ENCODE results near the gene JADE2. TPM values are rescaled to one million over a fixed set of nuclear protein-coding genes. Genes with fewer than 3 reads are reported as not detected.
A peak's percentile ranks its signal among the peaks of the same experiment; 100 is the strongest.

JADE2 gene
- total and polyA plus RNA-seq, 8 donors: 6.2 to 109 (median 26.4) TPM

DNA sequence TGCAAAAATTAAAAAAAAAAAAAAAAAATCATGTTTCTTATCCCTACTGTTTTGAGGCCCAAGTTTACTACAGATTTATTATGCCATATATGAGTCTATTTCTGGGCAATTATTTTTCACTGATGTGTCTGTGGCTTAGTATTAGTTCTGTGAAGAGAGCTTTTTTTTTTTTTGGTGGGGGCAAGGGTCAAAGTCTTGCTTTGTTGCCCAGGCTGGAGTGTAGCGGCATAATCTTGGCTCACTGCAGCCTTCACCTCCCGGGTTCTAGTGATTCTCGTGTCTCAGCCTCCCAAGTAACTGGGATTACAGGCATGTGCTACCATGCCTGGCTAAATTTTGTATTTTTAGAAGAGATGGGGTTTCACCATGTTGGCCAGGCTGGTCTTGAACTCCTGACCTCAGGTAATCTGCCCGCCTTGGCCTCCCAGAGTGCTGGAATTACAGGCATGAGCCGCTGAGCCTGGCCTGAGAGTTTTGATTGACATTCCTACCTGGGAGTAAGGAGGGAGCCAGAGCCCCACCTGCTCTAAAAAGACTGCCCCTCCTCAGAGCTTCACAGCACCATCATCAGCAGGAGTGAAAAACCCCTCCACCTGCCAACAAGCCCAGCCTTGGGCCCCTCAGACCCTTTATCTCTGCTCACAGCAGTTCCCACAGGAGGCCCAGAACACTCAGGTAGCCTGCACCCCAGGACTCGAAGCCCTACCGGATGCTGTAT is 36.1 kb upstream of the JADE2 start:
- intact Hi-C loops (cut with DNase I; ENCODE audit: low total_unique reads): no loop called here
- DNase-seq: peak in 1 of 2 donors; percentile 1
- 90 to 97% (median 94%) methylated on average over 7 of the region's 7 CpGs for whole genome bisulfite sequencing, 5 donors

DNA sequence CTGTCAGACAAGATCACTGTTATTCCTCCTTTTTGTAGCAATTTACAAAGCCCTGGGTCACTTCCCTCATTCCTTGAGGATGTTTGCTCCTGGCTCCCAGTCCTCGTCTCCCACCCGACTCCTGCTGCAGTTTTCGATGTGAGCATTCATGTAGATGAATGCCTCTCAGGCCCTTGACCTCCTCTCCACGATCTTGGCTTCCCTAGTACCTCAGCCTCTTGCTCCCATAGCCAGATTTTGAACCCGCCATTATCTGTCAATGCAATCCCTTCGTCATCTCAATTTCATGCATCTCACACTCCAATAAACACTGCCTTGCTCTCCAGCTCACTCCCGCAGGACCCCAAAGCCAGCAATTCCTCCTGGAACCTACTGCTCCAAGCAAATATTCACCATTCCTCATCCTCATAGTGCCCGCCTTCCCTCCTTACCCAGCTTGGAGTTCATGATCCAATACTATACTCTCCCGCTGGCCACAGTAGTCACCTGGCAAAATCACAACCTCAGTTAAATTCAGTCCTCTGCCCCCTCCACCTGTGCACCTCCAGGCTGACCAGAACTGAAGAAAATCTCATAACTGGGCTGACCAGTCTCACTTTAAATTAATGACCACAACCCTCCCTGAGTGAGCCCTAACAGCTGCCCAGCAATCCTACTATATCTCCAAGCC is 35.1 kb upstream of the JADE2 start:
- no peaks in the 10 kb centered on the region for H3K27me3 ChIP-seq
- H3K36me3 ChIP-seq: no peaks in the 10 kb centered on the region
- intact Hi-C loops (cut with DNase I; ENCODE audit: low total_unique reads): no loop called here
- 76 to 93% (median 91%) methylated on average over 9 of the region's 9 CpGs for WGBS, 5 donors
- H3K27ac ChIP-seq: no peak overlapping the region
- TF ChIP-seq EP300 (IDR thresholded peaks at IDR 0.05) (no peak), POLR2AphosphoS5 (IDR thresholded peaks at IDR 0.05) (no peak), POLR2A (IDR thresholded peaks at IDR 0.05) (no peak)
- TF ChIP-seq, protein P1, sequence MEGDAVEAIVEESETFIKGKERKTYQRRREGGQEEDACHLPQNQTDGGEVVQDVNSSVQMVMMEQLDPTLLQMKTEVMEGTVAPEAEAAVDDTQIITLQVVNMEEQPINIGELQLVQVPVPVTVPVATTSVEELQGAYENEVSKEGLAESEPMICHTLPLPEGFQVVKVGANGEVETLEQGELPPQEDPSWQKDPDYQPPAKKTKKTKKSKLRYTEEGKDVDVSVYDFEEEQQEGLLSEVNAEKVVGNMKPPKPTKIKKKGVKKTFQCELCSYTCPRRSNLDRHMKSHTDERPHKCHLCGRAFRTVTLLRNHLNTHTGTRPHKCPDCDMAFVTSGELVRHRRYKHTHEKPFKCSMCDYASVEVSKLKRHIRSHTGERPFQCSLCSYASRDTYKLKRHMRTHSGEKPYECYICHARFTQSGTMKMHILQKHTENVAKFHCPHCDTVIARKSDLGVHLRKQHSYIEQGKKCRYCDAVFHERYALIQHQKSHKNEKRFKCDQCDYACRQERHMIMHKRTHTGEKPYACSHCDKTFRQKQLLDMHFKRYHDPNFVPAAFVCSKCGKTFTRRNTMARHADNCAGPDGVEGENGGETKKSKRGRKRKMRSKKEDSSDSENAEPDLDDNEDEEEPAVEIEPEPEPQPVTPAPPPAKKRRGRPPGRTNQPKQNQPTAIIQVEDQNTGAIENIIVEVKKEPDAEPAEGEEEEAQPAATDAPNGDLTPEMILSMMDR (IDR thresholded peaks at IDR 0.05): no peak
- no peaks in the 10 kb centered on the region for H3K4me1 ChIP-seq
- peak in 1 of 2 donors; percentile 1 for DNase-seq
- H3K4me3 ChIP-seq: no peak overlapping the region
- H3K9me3 ChIP-seq: no peaks in the 10 kb centered on the region

More for the DNA sequence above, 36.1 kb upstream of the JADE2 start:
- H3K4me3 ChIP-seq: no peak overlapping the region
- TF ChIP-seq POLR2AphosphoS5 (IDR thresholded peaks at IDR 0.05): no peak
- TF ChIP-seq, protein P1 (IDR thresholded peaks at IDR 0.05): no peak
- no peaks in the 10 kb centered on the region for H3K36me3 ChIP-seq
- H3K4me1 ChIP-seq: no peaks in the 10 kb centered on the region
- no peaks in the 10 kb centered on the region for H3K9me3 ChIP-seq
- no peak overlapping the region for H3K27ac ChIP-seq
- no peaks in the 10 kb centered on the region for H3K27me3 ChIP-seq

DNA sequence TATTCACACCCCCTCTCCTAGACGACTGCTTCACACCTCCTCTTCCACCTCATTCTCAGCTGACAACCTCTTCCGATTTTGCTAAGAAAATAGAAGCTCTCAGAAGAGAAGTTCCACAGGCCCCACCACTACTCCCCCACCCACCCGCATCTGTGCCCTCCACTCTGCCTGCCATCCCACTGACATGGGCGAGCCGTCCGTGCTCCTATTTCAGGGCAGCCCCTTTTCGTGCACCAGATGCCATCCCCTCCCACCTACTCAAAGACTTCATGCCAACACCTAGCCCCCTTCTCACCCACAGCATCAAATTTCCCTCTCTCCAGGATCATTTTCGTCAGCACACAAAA is 34.6 kb upstream of the JADE2 start:
- Histone ChIP-seq H3K27ac (no peak overlapping the region), H3K4me1 (no peaks in the 10 kb centered on the region), H3K36me3 (no peaks in the 10 kb centered on the region), H3K27me3 (no peaks in the 10 kb centered on the region), H3K4me3 (no peak overlapping the region), H3K9me3 (no peaks in the 10 kb centered on the region)
- intact Hi-C loops (cut with DNase I; ENCODE audit: low total_unique reads): no loop called here
- 85 to 91% (median 87%) methylated on average over 8 of the region's 8 CpGs for WGBS, 5 donors
- peak in 1 of 2 donors; percentile 9 for DNase-seq
- TF ChIP-seq EP300 (IDR thresholded peaks at IDR 0.05) (no peak), POLR2AphosphoS5 (IDR thresholded peaks at IDR 0.05) (no peak)

DNA sequence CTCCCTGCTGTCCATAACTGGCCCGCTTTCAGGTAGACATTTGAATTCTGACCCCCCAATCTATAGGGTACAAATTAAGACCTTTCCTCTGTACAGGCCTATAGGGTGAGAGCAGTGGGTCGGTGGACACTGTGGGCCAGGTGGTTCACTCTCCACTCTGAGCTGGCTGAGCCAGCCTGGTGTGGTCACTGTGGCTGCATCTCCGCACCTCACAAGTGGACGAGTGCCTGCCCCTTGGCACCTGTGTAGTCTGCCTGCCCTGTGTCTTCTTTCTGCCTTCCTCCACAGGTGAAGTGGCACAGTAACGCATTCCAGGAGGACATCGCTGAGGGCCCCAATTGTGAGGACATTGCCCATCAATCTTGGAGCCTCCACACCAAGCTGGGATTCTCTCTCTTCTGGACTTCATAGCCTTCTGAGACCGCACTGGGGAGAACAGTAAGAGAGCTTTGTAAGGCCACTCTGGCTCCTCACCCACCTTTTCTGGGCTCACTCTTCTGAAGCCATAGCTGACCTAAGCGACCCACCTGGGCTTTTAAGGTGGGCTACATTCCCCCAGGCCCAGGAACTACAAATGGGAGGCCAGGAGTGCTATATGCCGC is 33.5 kb upstream of the JADE2 start:
- TF ChIP-seq, protein P1 (IDR thresholded peaks at IDR 0.05): no peak
- no peak for TF ChIP-seq EP300 (IDR thresholded peaks at IDR 0.05)
- no peak for TF ChIP-seq POLR2A (IDR thresholded peaks at IDR 0.05)
- no peak for TF ChIP-seq POLR2AphosphoS5 (IDR thresholded peaks at IDR 0.05)
- H3K9me3 ChIP-seq: no peaks in the 10 kb centered on the region
- intact Hi-C loops (cut with DNase I; ENCODE audit: low total_unique reads): no loop called here
- no peak overlapping the region for H3K4me3 ChIP-seq
- no peaks in the 10 kb centered on the region for H3K36me3 ChIP-seq
- no peaks in the 10 kb centered on the region for H3K4me1 ChIP-seq
- H3K27me3 ChIP-seq: no peaks in the 10 kb centered on the region
- H3K27ac ChIP-seq: no peak overlapping the region
- WGBS, 5 donors: 92 to 95% (median 93%) methylated on average over 9 of the region's 9 CpGs
- DNase-seq: peak in 1 of 2 donors; percentile 11

Measured in stomach (tissue), 9 donors.